ENCODE measurements around the gene TAGLN2.
A peak's percentile ranks its signal among the peaks of the same experiment; 100 is the strongest.
"Not testable (repeated sequence)": the region's sequence is repeated elsewhere in the genome, so short reads cannot be mapped to it uniquely, and the experiment has no call there.

TAGLN2 gene

DNA sequence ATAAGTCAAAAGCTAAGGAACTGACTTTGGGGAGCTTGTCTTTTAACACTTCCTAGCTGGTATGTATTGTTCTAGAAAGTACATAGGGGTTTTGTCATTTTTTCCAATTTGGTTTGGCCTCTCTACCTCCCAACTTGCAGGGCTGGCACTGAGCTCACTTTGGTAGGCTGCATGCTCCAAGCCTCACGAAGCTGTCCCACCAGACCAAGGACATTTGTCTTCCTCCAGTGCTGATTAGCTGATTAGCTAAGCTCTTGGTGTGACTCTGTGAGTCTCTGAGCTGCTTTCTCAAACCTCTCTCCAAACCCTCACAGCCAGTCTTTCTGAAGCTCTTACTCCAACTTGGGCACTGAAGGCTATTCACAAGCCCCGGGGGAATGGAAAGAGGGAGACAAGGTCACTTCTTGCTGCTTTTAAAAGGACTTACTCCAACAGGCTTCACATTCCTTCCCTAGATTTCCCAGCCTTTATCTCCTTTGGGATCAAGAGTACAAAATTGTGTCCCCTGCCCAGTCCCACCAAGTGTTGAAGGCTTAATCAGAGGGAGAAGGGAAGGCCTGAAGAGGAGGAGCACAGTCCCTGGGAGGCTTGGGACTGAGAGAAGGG, 24.4 kb downstream of the TAGLN2 start:
- DNase-seq: no peak
- H3K36me3 ChIP-seq (ENCODE audit: control insufficient read depth, insufficient read depth, low read length): no peaks in the 10 kb centered on the region
- no peaks in the 10 kb centered on the region for H3K27me3 ChIP-seq (replicated peaks; ENCODE audit: control insufficient read depth, insufficient read depth, low read length, poor library complexity, severe bottlenecking)
- no peak overlapping the region for H3K4me3 ChIP-seq (ENCODE audit: insufficient read depth, low read depth, low read length, poor library complexity, severe bottlenecking)
- no peaks in the 10 kb centered on the region for H3K4me1 ChIP-seq (ENCODE audit: control insufficient read depth, insufficient read depth, low read length, poor library complexity, severe bottlenecking)
- no peaks in the 10 kb centered on the region for H3K9me3 ChIP-seq (ENCODE audit: control insufficient read depth, low read length)
- no peak overlapping the region for H3K27ac ChIP-seq (ENCODE audit: insufficient read depth, low read length, poor library complexity, severe bottlenecking)

DNA sequence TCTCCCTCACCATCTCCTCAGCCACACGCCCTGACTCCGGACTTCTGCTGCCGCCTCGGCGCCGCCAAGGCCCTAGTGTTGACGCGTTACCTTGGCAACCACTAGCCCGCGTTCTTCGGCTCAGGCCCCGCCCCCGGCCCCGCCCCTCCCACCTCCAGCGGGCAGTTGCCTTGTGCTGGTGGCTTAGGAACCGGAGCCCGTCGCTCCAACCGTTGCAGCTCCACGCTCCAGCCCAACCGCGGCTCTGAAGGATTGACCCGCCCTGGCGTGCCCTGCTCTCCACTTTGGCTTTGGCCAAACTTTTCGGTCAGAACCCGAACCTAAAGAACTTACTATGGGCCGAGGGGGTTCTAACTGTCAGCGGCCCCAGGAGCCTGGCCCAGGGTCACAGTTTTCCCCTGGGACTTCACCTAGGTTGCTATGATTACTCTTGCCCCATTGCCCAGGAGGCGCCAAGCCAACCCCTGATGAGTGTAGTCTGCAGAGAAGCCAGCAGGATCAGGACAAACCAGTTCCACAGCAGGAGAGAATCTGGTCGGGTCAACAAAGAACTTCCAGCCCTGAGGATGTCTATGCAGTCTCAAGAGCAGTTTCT, 25.1 kb downstream of the TAGLN2 start, which contains the start of gene CFAP45:
TSS of gene CFAP45 (minus strand) at position 80 of the 595 bp plus-strand sequence. CDS start at position 13, 67 bp downstream.
- Histone ChIP-seq H3K36me3 (ENCODE audit: control insufficient read depth, insufficient read depth, low read length) (no peaks in the 10 kb centered on the region), H3K4me3 (ENCODE audit: insufficient read depth, low read depth, low read length, poor library complexity, severe bottlenecking) (no peak within 1 kb of the TSS), H3K4me1 (ENCODE audit: control insufficient read depth, insufficient read depth, low read length, poor library complexity, severe bottlenecking) (no peaks in the 10 kb centered on the region), H3K9me3 (ENCODE audit: control insufficient read depth, low read length) (no peaks in the 10 kb centered on the region), H3K27me3 (replicated peaks; ENCODE audit: control insufficient read depth, insufficient read depth, low read length, poor library complexity, severe bottlenecking) (no peaks in the 10 kb centered on the region), H3K27ac (ENCODE audit: insufficient read depth, low read length, poor library complexity, severe bottlenecking) (no peak within 1 kb of the TSS)
- DNase-seq: peak in 1 of 3 donors; percentile 22

DNA sequence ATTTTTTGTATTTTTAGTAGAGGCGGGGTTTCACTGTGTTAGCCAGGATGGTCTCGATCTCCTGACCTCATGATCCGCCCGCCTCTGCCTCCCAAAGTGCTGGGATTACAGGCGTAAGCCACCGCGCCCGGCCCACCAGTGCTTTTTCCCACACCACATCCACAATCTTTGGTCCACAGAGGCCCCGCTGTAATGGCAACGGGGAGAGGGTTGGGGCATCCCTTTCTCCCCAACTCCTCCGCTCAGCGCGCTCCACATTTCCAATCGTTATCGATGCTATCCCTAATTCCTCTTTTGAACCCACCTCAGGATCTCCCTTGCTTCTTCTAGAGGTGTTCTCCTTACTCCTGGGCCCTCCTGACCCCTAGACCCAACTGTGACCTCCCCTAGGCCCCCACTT, 25.7 kb downstream of the TAGLN2 start:
- DNase-seq; H3K36me3 ChIP-seq (ENCODE audit: control insufficient read depth, insufficient read depth, low read length); H3K27ac ChIP-seq (ENCODE audit: insufficient read depth, low read length, poor library complexity, severe bottlenecking); H3K27me3 ChIP-seq (replicated peaks; ENCODE audit: control insufficient read depth, insufficient read depth, low read length, poor library complexity, severe bottlenecking); H3K4me3 ChIP-seq (ENCODE audit: insufficient read depth, low read depth, low read length, poor library complexity, severe bottlenecking); H3K4me1 ChIP-seq (ENCODE audit: control insufficient read depth, insufficient read depth, low read length, poor library complexity, severe bottlenecking); H3K9me3 ChIP-seq (ENCODE audit: control insufficient read depth, low read length): not testable (repeated sequence)

DNA sequence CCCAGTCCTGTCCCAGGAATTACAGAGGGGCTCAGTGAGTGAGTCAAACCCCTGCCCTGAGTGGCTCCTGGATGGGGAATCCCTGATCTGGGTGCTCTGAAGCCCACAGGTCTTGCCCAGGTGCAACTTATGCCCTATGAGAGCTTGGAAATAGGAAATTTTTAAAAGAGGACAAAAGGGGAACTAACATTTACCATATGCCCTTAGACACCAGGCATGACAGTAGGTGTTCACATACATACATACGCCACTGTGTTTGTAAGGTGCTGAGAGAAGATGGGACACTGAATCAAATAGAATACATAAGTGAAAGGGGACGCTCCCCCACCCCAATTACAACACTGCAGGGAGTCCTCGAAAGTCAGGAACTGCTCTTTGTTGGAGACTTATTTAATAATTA, 26.8 kb downstream of the TAGLN2 start:
- no peak overlapping the region for H3K4me3 ChIP-seq (ENCODE audit: insufficient read depth, low read depth, low read length, poor library complexity, severe bottlenecking)
- H3K27me3 ChIP-seq (replicated peaks; ENCODE audit: control insufficient read depth, insufficient read depth, low read length, poor library complexity, severe bottlenecking): no peaks in the 10 kb centered on the region
- H3K36me3 ChIP-seq (ENCODE audit: control insufficient read depth, insufficient read depth, low read length): no peaks in the 10 kb centered on the region
- H3K4me1 ChIP-seq (ENCODE audit: control insufficient read depth, insufficient read depth, low read length, poor library complexity, severe bottlenecking): no peaks in the 10 kb centered on the region
- H3K27ac ChIP-seq (ENCODE audit: insufficient read depth, low read length, poor library complexity, severe bottlenecking): no peak overlapping the region
- DNase-seq: no peak
- no peaks in the 10 kb centered on the region for H3K9me3 ChIP-seq (ENCODE audit: control insufficient read depth, low read length)

DNA sequence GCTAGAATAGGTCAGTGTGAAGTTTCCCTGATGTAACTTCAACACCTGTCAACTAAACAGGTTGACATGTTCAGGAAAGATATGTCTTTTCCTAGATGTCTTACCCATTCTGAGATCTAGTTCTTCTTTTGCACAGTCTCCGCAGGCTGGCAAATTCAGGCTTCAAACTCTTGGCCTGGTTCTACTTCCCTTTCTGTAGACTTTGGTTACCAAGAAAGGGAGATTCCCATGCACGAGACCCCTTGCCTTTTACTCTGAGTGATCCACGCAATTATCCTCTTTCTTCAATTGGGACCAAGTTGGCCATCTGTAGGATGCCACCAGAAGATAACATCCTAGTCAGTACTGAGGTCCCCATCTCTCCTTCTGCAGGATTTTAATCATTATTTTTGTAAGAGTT, 27.3 kb downstream of the TAGLN2 start:
- Histone ChIP-seq H3K36me3 (ENCODE audit: control insufficient read depth, insufficient read depth, low read length) (no peaks in the 10 kb centered on the region), H3K4me3 (ENCODE audit: insufficient read depth, low read depth, low read length, poor library complexity, severe bottlenecking) (no peak overlapping the region), H3K27me3 (replicated peaks; ENCODE audit: control insufficient read depth, insufficient read depth, low read length, poor library complexity, severe bottlenecking) (no peaks in the 10 kb centered on the region), H3K4me1 (ENCODE audit: control insufficient read depth, insufficient read depth, low read length, poor library complexity, severe bottlenecking) (no peaks in the 10 kb centered on the region), H3K9me3 (ENCODE audit: control insufficient read depth, low read length) (no peaks in the 10 kb centered on the region), H3K27ac (ENCODE audit: insufficient read depth, low read length, poor library complexity, severe bottlenecking) (no peak overlapping the region)
- DNase-seq: no peak

DNA sequence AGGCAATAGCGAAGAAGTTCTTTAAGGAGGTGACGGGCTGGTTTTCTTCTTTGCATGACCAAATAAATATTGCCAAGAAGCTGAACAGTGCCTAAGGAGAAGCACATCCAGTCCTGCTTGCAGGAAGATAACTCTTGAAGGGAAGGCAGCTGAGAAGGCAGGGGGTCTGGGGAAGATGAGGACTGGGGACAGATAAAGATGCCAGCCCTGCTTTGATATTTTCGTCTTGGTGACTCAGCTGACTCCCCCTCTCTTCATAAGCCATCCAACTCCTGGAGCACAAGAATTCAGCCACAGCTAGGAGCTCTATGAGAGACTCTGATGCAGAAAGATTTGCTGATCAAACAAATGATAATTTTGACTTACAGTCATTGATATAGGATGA, 28.8 kb downstream of the TAGLN2 start:
- H3K36me3 ChIP-seq (ENCODE audit: control insufficient read depth, insufficient read depth, low read length): no peaks in the 10 kb centered on the region
- H3K27me3 ChIP-seq (replicated peaks; ENCODE audit: control insufficient read depth, insufficient read depth, low read length, poor library complexity, severe bottlenecking): no peaks in the 10 kb centered on the region
- no peaks in the 10 kb centered on the region for H3K9me3 ChIP-seq (ENCODE audit: control insufficient read depth, low read length)
- H3K4me1 ChIP-seq (ENCODE audit: control insufficient read depth, insufficient read depth, low read length, poor library complexity, severe bottlenecking): no peaks in the 10 kb centered on the region
- H3K27ac ChIP-seq (ENCODE audit: insufficient read depth, low read length, poor library complexity, severe bottlenecking): no peak overlapping the region
- H3K4me3 ChIP-seq (ENCODE audit: insufficient read depth, low read depth, low read length, poor library complexity, severe bottlenecking): no peak overlapping the region
- DNase-seq: no peak

DNA sequence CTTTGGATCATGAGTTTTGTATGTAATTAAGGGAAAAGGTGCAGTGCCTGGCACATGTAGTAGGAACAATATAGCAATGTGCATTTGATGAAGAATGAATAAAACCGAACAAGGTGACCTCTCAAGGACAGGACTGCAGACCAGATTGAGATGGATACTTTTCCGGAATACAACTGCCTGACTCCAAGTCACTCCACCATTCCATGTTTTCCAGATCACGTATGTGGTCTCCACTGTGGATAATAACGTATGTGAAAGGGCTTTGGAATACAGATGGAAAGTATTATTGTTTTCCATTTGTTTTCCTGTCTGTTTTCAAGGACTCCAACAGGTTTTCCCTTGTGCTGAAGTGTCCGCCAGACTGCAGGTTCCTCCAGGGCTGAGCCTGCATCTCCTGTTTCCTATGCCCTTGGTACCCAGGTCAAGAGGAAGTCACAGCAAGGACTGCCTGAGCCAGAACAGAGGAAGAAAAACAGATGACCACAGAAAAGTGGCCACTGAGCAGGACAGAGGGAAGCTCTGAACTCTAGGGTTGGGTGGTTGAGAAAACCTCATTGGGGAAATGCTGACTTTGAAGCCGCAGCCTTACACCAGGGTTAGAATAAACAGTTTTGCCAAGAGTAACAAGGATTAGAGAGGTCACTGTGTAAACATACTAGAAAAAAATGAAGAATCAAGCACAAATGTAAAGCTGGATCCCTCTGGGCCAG, 29.3 kb downstream of the TAGLN2 start:
- no peak overlapping the region for H3K27ac ChIP-seq (ENCODE audit: insufficient read depth, low read length, poor library complexity, severe bottlenecking)
- H3K27me3 ChIP-seq (replicated peaks; ENCODE audit: control insufficient read depth, insufficient read depth, low read length, poor library complexity, severe bottlenecking): no peaks in the 10 kb centered on the region
- H3K4me1 ChIP-seq (ENCODE audit: control insufficient read depth, insufficient read depth, low read length, poor library complexity, severe bottlenecking): no peaks in the 10 kb centered on the region
- no peak for DNase-seq
- no peak overlapping the region for H3K4me3 ChIP-seq (ENCODE audit: insufficient read depth, low read depth, low read length, poor library complexity, severe bottlenecking)
- H3K9me3 ChIP-seq (ENCODE audit: control insufficient read depth, low read length): no peaks in the 10 kb centered on the region
- H3K36me3 ChIP-seq (ENCODE audit: control insufficient read depth, insufficient read depth, low read length): no peaks in the 10 kb centered on the region

DNA sequence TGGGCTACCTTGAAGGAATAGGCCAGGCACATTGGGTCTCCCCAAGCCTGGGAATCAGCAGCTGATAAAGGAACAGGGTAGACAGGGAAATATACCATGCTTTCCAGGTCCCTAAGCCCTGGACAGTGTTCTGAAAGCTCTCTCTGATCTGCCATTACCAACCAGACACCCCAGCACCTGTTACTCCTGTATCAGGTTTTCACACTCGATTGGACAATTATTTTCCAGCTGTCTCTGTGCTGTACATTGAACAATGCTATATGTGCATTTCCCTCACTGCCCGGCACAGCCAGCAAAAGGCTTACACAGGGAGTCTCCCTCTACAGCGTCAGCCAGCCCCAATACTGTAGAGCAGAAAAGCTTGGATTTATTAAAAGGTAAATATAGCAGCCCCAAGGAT, 30.0 kb downstream of the TAGLN2 start:
- Histone ChIP-seq H3K4me1 (ENCODE audit: control insufficient read depth, insufficient read depth, low read length, poor library complexity, severe bottlenecking) (no peaks in the 10 kb centered on the region), H3K4me3 (ENCODE audit: insufficient read depth, low read depth, low read length, poor library complexity, severe bottlenecking) (no peak overlapping the region), H3K27me3 (replicated peaks; ENCODE audit: control insufficient read depth, insufficient read depth, low read length, poor library complexity, severe bottlenecking) (no peaks in the 10 kb centered on the region)

DNA sequence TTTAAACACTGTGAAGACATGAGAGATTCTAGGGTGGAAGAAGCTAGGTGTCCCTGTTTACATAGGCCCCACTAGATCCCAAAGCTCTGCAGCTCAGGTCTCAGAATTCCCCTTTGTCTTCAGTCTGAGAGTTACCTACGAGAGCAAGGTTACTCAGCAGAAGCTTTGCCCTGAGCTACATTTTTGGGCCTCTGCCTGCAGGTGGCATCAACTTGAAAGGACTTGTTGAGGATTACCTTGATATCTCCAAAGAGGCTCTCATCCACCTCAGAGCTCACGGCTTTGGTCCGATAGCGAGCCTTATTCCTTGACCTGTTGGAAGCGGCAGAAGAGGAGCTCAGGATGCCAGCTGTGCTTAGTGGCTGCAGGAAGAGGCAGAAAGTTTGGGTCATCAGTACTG, 32.4 kb downstream of the TAGLN2 start:
- Histone ChIP-seq H3K36me3 (ENCODE audit: control insufficient read depth, insufficient read depth, low read length) (no peaks in the 10 kb centered on the region), H3K4me1 (ENCODE audit: control insufficient read depth, insufficient read depth, low read length, poor library complexity, severe bottlenecking) (no peaks in the 10 kb centered on the region), H3K9me3 (ENCODE audit: control insufficient read depth, low read length) (no peaks in the 10 kb centered on the region), H3K4me3 (ENCODE audit: insufficient read depth, low read depth, low read length, poor library complexity, severe bottlenecking) (no peak overlapping the region), H3K27ac (ENCODE audit: insufficient read depth, low read length, poor library complexity, severe bottlenecking) (no peak overlapping the region), H3K27me3 (replicated peaks; ENCODE audit: control insufficient read depth, insufficient read depth, low read length, poor library complexity, severe bottlenecking) (no peaks in the 10 kb centered on the region)
- DNase-seq: no peak

More for the DNA sequence above, 30.0 kb downstream of the TAGLN2 start:
- Histone ChIP-seq H3K9me3 (ENCODE audit: control insufficient read depth, low read length) (no peaks in the 10 kb centered on the region), H3K27ac (ENCODE audit: insufficient read depth, low read length, poor library complexity, severe bottlenecking) (no peak overlapping the region), H3K36me3 (ENCODE audit: control insufficient read depth, insufficient read depth, low read length) (no peaks in the 10 kb centered on the region)
- no peak for DNase-seq

Data from effector memory CD4-positive, alpha-beta T cell (primary cell).